Left cardiac atrium (tissue), 4 donors: ENCODE measurements around the gene CARS1. TPM values are rescaled to one million over a fixed set of nuclear protein-coding genes. Genes with fewer than 3 reads are reported as not detected.

Source experiments
- ATAC-seq, 2 donors: fragments of 200-7000 bp; cut with Tn5 transposase; one replicate each; pipeline ENCODE4 v1.9.1; 2020; ENCODE audit warnings: mild to moderate bottlenecking in 2 of 2, moderate library complexity in 2 of 2
- DNase-seq: peaks from one replicate; pipeline ENCODE4 v3.0.0-alpha.2; 2020
- intact Hi-C, 2 donors: fragments of 100-400 bp; cut with DNase I; formaldehyde crosslinking; loops; one replicate each; pipeline versions ENCODE4 v1.14.1 to v1.15.1; 2022 to 2023
- total RNA-seq, 2 donors: library from RNA; stranded (reverse); fragmentation: NEBNext Ultra II Directional; extraction: Animal tissue kit (Norgen Biotek cat#: 25700); gene quantifications; one replicate each; pipeline ENCODE4 v1.2.1, GENCODE V29; 2021
- donor health status: DM: no; HTN: yes; CAD: no.
- donor health status: DM: no; HTN: yes; CAD: no; lungs with severe emphysema.
- donor health status: DM: yes; HTN: yes; CAD: no.
- donor health status: Dilated cardiomyopathy.

CARS1 gene
- total RNA-seq, 2 donors from 2014 or later, result 16.8 to 28.7 TPM

- DNase-seq (no peak), ATAC-seq (no peak)
- intact Hi-C loops, result loop anchor here (1.0 to 2.0 kb wide), 2 partner anchors 54 kb away; no protein-coding TSS in a partner anchor
Measured at GRCh38 chr11:3091081-3091845, 34.0 kb upstream of the CARS1 start.

DNA sequence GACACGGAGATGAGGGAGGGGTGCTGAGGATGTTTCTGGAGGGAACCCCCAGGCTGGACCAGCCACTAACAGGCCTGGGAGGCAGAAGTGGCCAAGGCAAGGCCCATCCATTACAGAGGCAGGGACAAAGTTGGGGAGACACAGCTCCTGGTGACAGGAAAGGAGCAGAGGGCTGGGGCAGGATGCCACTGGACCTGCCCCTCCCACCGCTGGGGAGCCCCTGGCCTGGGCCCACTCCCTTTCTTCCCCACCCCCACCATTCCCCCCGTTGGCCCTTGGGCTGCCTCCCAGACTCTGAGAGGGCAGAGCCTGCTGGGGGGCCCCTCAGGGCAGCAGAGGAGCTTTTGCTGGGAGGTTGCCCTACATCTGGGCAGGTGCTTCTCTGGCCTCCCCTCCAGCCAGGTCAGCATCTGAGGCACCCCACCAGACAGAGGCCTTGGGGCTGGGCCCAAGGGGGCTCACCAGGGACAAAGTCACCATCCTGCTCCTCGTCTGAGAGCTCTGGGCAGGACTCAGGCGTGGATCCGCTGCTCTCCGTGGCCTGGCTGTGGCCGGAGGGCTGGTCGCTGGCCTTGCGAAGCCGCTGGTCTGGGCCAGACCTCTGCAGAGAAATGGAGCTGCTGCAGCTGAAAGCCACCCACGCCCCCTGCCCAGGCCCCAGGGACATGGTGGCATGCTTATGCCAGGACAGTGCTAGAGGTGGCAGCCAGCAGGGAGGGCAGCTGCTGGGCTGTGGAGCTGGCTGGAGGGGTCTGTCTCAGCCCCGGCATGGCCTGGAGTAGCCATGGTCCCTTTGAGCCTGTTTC lies 33.1 kb upstream of the CARS1 start:
- ATAC-seq (no peak), DNase-seq (no peak)
- intact Hi-C loops, result loop anchor here in 1 of 2 donors (2.0 kb wide), 1 partner anchor 53 kb away; no protein-coding TSS in a partner anchor

DNA sequence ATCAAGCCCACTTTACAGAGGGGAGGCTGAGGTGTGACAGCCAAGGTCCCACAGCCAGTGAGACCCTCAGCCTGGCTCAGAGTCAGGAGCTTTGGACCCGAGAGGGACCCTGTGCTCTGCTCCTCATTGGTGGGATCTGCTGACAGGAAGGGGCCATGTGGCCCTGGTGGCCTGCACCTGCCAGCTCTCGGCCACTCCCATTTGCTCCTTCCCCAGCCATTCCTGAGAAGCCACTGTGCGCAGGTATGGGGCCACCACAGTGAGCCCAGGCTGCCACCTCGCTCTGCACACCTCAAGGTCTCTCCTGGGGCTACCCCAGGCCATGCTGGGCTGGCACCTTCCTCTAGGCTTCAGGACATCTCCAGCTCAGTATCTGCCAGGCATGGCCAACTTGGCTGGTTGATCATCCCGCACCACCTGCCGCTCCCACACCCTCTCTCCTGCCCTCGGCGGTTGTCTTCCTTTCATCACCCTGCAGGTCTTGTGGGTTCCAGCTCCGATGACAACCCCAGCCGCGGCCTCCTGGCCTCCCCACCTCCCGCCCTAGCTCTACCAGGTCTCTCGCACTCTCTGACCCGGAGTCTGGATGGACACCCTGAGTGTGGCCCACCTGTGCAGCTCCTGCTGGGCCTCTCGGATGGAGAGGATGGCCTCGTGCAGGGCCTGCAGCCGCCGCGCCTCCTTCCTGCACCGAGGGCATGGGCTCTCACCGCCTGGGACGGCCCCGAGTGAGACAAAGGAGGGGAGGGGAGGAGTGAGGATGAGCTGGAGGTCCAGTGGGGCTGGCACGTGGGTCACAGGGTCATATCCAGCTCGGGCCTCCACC lies 32.2 kb upstream of the CARS1 start:
- ATAC-seq (no peak), DNase-seq (no peak)
- intact Hi-C loops, result loop anchor here in 1 of 2 donors (2.0 kb wide), 1 partner anchor 53 kb away; no protein-coding TSS in a partner anchor

DNA sequence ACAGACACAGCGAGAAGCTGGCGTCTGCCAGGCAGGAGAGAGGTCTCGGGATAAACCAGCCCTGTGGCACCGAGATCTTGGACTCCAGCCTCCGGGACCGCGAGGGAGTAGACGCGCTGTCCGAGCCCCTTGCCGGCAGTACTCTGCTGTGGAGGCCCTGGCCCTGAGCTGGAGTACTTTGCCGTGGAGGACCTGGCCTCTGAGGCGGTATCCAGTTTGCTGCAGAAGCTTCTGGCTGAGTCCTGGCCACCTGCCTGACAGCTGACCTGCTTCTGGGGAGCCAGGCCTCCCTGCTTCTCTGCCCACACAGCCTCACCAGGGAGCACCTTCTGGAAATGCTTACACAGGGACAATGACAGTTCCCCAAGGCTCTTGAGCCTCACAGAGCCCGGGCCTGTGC lies 31.6 kb upstream of the CARS1 start:
- ATAC-seq (no peak), DNase-seq (no peak)
- intact Hi-C loops, result no loop called here

- intact Hi-C loops, result no loop called here
- ATAC-seq (no peak), DNase-seq (no peak)
Measured at GRCh38 chr11:3087821-3088800, 30.9 kb upstream of the CARS1 start.

- ATAC-seq, result no peak
- DNase-seq, result no peak
- intact Hi-C loops, result no loop called here
Measured at GRCh38 chr11:3087373-3087772, 30.1 kb upstream of the CARS1 start.

- intact Hi-C loops, result no loop called here
- DNase-seq (no peak), ATAC-seq (no peak)
Measured at GRCh38 chr11:3086671-3087150, 29.5 kb upstream of the CARS1 start.

DNA sequence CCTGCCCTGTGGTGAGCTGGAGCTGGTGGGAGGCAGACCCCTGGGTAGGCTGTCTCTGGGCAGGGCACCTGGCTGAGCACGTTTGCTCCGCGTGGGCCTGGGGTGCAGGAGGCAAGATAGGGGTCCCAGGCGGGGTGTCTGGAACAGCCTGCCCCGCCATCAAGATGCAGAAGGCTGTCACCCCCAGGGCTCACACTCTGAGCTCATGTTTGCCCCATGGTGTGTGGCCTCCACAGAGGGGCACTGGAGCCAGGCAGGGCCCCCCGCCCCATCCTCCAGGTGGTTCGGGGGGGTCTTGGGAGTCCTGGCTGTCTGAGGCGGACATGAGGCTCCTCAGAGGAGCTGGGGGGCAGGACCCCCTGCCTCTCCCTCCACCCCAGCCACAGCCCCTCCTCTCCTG lies 28.9 kb upstream of the CARS1 start:
- DNase-seq (no peak), ATAC-seq (no peak)
- intact Hi-C loops, result no loop called here

DNA sequence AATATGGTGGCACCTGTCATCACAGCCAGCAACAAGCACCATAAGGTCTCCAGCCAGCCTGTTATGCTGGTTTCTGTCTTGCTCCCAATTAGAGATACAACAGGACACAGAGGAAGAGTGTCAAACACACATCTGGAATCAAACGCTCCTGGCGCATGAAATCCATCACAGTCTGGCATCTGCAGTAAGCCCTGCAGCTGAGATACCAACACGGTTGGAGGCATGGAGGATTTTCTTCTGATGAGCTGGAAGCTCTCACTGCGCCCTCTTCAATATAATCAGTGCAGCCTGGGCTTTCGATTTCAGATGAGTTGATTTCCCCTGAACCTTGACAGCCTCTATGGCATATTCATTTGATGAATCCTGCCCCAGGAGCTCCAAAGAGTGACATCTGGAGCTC lies 27.8 kb upstream of the CARS1 start:
- ATAC-seq, result no peak
- DNase-seq, result no peak
- intact Hi-C loops, result no loop called here

DNA sequence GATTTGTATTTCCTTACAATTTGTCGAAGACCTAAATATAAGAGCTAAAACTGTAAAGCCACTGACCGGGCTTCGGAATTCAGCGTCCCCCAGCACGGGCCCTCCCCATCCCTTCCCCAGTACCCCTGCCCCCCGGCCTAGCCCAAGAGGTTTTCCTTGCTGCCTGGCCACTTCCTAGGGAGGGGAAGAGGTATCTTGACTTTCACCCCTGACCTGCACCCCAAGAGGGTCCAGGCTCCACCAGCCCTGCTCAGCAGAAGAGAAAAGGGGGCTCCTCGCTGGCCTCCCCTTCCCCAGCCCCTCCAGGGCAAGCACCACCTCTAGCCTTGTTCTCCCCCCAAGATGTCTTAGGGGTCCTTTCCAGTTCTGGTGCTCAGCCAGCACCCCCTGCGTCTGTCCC lies 26.1 kb upstream of the CARS1 start:
- intact Hi-C loops, result no loop called here
- DNase-seq (no peak), ATAC-seq (no peak)

DNA sequence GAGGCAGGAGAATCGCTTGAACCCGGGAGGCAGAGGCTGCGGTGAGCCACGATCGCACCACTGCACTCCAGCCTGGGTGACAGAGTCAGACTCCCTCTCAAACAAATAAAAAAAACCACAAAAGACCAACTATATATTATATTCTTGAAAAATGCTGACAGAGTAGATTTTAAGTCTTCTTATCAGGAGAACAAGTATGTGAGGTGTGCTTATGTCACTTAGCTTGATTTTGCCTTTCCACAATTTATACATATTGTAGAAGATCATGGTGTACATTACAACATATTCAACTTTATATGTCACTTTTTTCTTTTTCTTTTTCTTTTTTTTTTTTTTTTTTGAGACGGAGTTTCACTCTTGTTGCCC lies 24.1 kb upstream of the CARS1 start:
- intact Hi-C loops, result no loop called here
- DNase-seq, result no peak
- no peak for ATAC-seq

DNA sequence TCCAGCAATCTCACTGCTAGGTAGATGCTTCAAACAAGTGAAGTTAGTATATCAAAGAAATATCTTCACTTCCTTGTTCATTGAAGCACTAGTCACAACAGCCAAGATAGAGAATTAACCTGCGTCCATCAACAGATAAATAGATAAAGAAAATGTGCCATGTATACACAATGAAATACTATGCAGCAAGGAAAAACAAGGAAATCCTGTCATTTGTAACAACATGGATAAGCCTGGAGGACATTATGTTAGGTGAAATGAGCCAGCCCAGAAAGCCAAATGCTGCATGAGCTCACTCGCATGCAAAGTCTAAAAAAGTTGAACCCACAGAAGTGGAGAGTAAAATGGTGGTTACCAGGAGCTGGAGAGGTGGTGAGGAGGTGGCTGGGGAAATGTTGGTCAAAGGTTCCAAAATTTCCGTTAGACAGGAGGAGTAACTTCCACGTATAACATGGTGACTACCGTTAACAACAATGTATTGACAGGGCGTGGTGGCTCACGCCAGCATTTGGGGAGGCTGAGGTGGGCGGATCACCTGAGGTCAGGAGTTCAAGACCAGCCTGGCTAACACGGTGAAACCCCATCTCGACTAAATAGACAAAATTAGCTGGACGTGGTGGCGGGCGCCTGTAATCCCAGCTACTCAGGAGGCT lies 23.6 kb upstream of the CARS1 start:
- intact Hi-C loops, result no loop called here
- DNase-seq, result no peak
- ATAC-seq, result no peak

DNA sequence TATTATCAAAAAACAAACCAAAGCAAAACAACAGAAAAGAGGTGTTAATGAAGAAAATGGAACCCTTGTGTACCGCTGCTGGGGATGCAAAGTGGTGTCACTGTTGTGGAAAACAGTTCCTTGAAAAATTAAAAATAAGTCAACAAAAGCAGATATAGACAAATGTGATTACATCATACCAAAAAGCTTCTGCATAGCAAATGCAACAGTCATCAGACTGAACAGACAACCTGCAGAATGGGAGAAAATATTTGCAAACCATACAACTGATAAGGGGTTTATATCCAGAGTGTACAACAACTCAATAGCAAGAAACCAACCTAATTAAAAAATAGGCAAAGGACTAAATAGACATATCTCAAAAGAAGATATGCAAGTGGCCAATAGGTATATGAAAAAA lies 22.9 kb upstream of the CARS1 start:
- intact Hi-C loops, result no loop called here
- DNase-seq, result no peak
- ATAC-seq, result no peak

- intact Hi-C loops, result no loop called here
- ATAC-seq (no peak), DNase-seq (no peak)
Measured at GRCh38 chr11:3077846-3078440, 20.7 kb upstream of the CARS1 start.

- intact Hi-C loops, result no loop called here
- ATAC-seq (no peak), DNase-seq (no peak)
Measured at GRCh38 chr11:3077189-3077836, 20.1 kb upstream of the CARS1 start.

DNA sequence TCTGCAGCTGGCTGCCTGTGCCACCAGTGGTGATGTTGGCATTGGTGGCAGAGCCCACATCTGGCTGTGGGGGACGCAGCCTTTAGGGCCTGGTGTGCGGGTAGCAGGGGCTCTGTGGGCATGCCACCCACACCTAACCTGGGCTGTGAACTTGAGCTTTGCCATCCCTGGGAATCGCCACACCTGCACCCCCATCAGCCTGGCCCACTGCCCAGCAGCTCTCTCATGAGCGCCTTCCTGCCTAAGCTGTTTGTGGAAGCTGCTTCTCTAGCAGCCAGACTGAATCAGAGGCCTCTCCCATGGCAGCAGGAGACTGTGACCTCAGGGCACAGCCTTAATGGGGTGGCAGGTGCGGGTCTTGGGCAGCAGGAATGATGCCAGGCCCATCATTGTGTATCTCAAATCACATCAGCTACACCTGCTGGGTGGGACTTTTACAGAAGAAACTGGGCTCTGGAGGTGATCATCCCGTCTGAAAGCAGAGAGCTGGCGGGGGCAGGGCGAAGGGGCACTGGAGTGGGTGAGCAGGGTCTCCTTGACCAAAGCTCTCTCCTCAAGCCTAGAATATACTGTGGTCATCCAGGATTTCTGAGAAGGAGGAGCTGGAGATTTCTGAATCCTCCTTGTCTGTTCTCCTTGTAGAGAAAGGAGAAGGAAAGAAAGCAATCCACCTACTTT lies 17.8 kb upstream of the CARS1 start:
- peak; percentile 53 for DNase-seq
- peak in 1 of 2 donors; percentile 22 for ATAC-seq
- intact Hi-C loops, result no loop called here

GRCh38 chr11:3073029-3073435 lies 15.8 kb upstream of the CARS1 start:
- peak; percentile 65 to 78 for ATAC-seq
- intact Hi-C loops, result no loop called here
- no peak for DNase-seq
